Activated naive CD8-positive, alpha-beta T cell treated with anti-CD3 and anti-CD28 coated beads, Interleukin-2, amount 50 U/mL, for 16 hours (primary cell): ENCODE measurements around the gene C6orf47.
A peak's percentile ranks its signal among the peaks of the same experiment; 100 is the strongest.

Source experiments
- DNase-seq: peaks from one replicate; pipeline ENCODE4 v3.0.0-alpha.2; 2020; ENCODE audit warnings: low read depth, low spot score

C6orf47 gene

GRCh38 chr6:31687860-31688693, 27.5 kb upstream of the C6orf47 start:
- DNase-seq, result no peak

- no peak for DNase-seq
Measured at GRCh38 chr6:31687321-31687720, 26.7 kb upstream of the C6orf47 start.

GRCh38 chr6:31686483-31686882, 25.9 kb upstream of the C6orf47 start:
- DNase-seq, result no peak

- no peak for DNase-seq
Measured at GRCh38 chr6:31683591-31683990, 23.0 kb upstream of the C6orf47 start.

- DNase-seq, result no peak
Measured at GRCh38 chr6:31681135-31681671, 20.6 kb upstream of the C6orf47 start.

- DNase-seq, result peak; percentile 27
Measured at GRCh38 chr6:31680226-31681134, 19.9 kb upstream of the C6orf47 start, which contains the start of gene LY6G5C. Gene LY6G5C (minus strand): TSS chr6:31681067. CDS start chr6:31680373, 694 bp downstream.

- DNase-seq, result no peak
Measured at GRCh38 chr6:31677955-31678354, 17.4 kb upstream of the C6orf47 start.

GRCh38 chr6:31676904-31677303, 16.3 kb upstream of the C6orf47 start:
- DNase-seq, result no peak

GRCh38 chr6:31676322-31676903, 15.8 kb upstream of the C6orf47 start:
- no peak for DNase-seq

- no peak for DNase-seq
Measured at GRCh38 chr6:31669676-31670075, 9.1 kb upstream of the C6orf47 start, which contains the start of gene LY6G5B. Gene LY6G5B (plus strand): TSS chr6:31669976. CDS start chr6:31670951, 975 bp downstream.

- DNase-seq, result no peak
Measured at GRCh38 chr6:31666337-31666965, 5.9 kb upstream of the C6orf47 start.

- DNase-seq, result peak; percentile 97
Measured at GRCh38 chr6:31665501-31666336, 5.1 kb upstream of the C6orf47 start, which contains the start of gene CSNK2B. Gene CSNK2B (plus strand): TSS chr6:31666080. CDS start chr6:31666832, 752 bp downstream.

GRCh38 chr6:31664790-31665500, 4.4 kb upstream of the C6orf47 start, which contains the start of gene GPANK1:
Gene GPANK1 (minus strand): TSS chr6:31664997. CDS start chr6:31664478, 519 bp downstream.
- peak; percentile 73 for DNase-seq

- DNase-seq, result no peak
Measured at GRCh38 chr6:31663961-31664789, 3.6 kb upstream of the C6orf47 start.

- no peak for DNase-seq
Measured at GRCh38 chr6:31663126-31663960, 2.8 kb upstream of the C6orf47 start.

- no peak for DNase-seq
Measured at GRCh38 chr6:31662124-31662723, 1.6 kb upstream of the C6orf47 start.
